Activated naive CD8-positive, alpha-beta T cell (primary cell): ENCODE results near the gene DLX3.

Source experiments
- H3K27ac Mint-ChIP-seq: one replicate; pipeline ENCODE4 v1.8.0; 2021; ENCODE audit warnings: mixed read lengths
- H3K27me3 Mint-ChIP-seq: one replicate; pipeline ENCODE4 v1.8.0; 2021; ENCODE audit warnings: mixed read lengths
- H3K36me3 Mint-ChIP-seq: one replicate; pipeline ENCODE4 v1.8.0; 2021; ENCODE audit warnings: mixed read lengths
- H3K4me1 Mint-ChIP-seq: one replicate; pipeline ENCODE4 v1.8.0; 2021; ENCODE audit warnings: low read depth, mixed read lengths
- H3K4me3 Mint-ChIP-seq: one replicate; pipeline ENCODE4 v1.8.0; 2021; ENCODE audit warnings: mild to moderate bottlenecking, mixed read lengths
- H3K9me3 Mint-ChIP-seq: one replicate; pipeline ENCODE4 v1.8.0; 2021; ENCODE audit warnings: low read depth, mixed read lengths

DLX3 gene

DNA sequence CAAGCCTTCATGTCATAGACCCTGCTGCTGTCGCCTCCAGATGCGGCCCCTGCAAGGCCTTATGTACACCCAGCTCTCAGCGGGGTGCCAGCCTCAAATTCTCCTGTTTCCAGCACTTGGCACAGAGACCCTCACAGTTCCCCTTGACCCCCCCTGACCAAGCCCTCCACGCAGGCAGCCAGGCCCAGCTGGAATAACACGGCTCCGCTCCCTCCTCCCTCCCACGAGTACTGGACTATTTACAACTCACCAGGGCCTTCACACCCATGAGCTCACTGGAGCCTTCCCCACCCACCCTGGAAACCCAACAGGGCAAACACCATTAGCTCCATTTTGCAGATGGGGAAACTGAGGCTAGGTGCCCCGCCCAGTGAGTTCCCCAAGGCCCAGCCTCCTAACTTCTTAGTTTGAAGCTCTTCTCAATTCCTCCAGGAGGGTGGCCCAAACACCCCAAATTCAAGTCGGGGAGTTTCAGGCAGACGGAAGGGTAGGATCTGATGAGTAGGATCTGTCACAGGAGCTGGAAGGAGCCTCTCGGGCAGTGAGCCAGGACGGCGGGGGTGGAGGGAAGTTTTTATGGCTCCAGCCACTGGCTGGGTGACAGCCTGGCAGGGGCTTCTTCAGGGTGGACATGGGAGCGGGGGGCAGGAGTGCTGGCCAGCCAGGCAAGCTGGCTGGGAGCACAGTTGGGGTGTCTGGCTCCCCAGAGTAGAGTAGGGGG is 43.5 kb downstream of the DLX3 start:
- Mint-ChIP-seq H3K27me3 (peaks cover 8% of the 10 kb centered on the region), H3K4me3 (no peak overlapping the region), H3K9me3 (no peaks in the 10 kb centered on the region), H3K4me1 (no peaks in the 10 kb centered on the region), H3K36me3 (no peaks in the 10 kb centered on the region), H3K27ac (no peak overlapping the region)

- no peak overlapping the region for H3K27ac Mint-ChIP-seq
- peaks cover 10% of the 10 kb centered on the region for H3K27me3 Mint-ChIP-seq
- no peak overlapping the region for H3K4me3 Mint-ChIP-seq
- no peaks in the 10 kb centered on the region for H3K9me3 Mint-ChIP-seq
- no peaks in the 10 kb centered on the region for H3K4me1 Mint-ChIP-seq
- no peaks in the 10 kb centered on the region for H3K36me3 Mint-ChIP-seq
Observed at GRCh38 chr17:49949634-49950033, 45.4 kb downstream of the DLX3 start.

GRCh38 chr17:49946964-49947584 is 48.0 kb downstream of the DLX3 start:
- Mint-ChIP-seq H3K36me3 (no peaks in the 10 kb centered on the region), H3K4me3 (no peak overlapping the region), H3K27ac (no peak overlapping the region), H3K9me3 (no peaks in the 10 kb centered on the region), H3K27me3 (peaks cover 11% of the 10 kb centered on the region), H3K4me1 (no peaks in the 10 kb centered on the region)

DNA sequence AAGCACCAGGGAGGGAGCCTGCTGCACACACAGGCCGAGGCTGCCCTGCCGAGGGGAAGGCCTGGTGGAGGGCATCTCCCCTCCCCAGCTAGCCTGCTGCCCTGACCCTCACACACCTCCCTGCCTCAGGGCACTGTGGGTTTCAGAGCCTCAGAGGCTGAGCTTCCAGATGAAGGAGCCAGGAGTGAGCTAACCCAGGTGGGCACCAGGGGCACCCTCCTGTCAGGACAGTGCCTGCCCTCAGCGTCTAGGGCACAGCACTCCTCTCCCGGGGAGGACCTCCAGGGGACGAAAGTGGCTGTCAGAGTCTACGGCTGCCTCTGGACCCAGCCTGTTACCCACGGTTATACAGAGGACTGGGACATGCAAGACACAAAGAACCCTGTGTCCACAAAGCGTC is 48.8 kb downstream of the DLX3 start:
- H3K4me1 Mint-ChIP-seq, result no peaks in the 10 kb centered on the region
- H3K36me3 Mint-ChIP-seq, result no peaks in the 10 kb centered on the region
- H3K9me3 Mint-ChIP-seq, result no peaks in the 10 kb centered on the region
- H3K4me3 Mint-ChIP-seq, result no peak overlapping the region
- no peak overlapping the region for H3K27ac Mint-ChIP-seq
- H3K27me3 Mint-ChIP-seq, result peaks cover 11% of the 10 kb centered on the region

DNA sequence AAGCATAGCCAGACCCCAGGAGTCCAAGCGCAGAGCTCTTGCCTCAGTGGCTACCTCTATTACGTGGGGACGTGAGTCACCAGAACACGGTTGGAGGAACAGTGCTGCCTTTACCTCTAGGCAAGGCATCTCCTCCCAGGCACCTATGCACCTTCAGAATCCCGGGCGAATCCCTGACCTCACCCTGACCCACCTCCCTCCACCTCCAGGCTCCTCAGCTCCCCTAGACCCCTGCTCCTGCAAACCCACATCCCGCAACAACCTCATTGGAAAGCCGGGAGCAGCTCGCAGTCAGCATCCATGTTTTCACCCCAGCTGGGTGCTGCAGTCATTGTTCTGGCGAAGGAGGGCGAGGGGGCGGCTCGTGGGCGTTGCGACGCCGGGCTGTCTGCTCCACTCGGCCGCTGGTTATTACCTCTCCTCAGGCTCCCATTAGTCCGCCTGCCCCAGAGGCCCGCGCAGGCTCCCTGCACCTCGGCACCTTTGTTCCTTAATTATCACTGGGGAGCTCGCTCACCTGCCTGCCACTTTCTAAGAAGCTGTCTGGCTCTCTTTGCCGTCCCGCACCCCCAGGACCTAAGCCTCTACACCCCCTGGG is 50.7 kb downstream of the DLX3 start:
- no peaks in the 10 kb centered on the region for H3K36me3 Mint-ChIP-seq
- no peaks in the 10 kb centered on the region for H3K4me1 Mint-ChIP-seq
- no peak overlapping the region for H3K27ac Mint-ChIP-seq
- H3K9me3 Mint-ChIP-seq, result no peaks in the 10 kb centered on the region
- peaks cover 6% of the 10 kb centered on the region for H3K27me3 Mint-ChIP-seq
- no peak overlapping the region for H3K4me3 Mint-ChIP-seq

DNA sequence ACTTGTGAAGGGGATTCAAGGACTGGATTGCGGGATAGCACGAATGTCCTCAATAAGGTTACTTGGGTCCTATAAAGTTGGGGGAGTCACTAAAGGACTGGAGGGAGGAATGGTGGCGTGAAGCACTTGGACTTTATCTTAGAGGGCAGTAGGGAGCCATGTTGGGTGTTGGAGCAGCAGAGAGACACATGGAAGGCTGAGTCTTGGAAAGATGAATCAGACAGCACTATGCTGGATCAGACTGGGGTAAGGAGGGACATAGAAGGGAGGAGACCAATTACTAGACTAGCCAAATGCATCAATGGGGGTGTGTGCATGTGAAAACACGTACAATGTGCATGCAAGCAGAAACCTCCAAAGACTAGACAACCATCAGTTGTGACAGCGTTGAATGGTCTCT is 52.1 kb downstream of the DLX3 start:
- Mint-ChIP-seq H3K9me3 (no peaks in the 10 kb centered on the region), H3K4me3 (no peak overlapping the region), H3K36me3 (no peaks in the 10 kb centered on the region)

GRCh38 chr17:49941427-49941826 is 53.6 kb downstream of the DLX3 start:
- Mint-ChIP-seq H3K4me1 (no peaks in the 10 kb centered on the region), H3K9me3 (no peaks in the 10 kb centered on the region), H3K27me3 (peaks cover 6% of the 10 kb centered on the region), H3K4me3 (no peak overlapping the region), H3K36me3 (no peaks in the 10 kb centered on the region), H3K27ac (no peak overlapping the region)

More for the DNA sequence above, 52.1 kb downstream of the DLX3 start:
- Mint-ChIP-seq H3K27ac (no peak overlapping the region), H3K4me1 (no peaks in the 10 kb centered on the region), H3K27me3 (peaks cover 6% of the 10 kb centered on the region)
